GM19468 (cell line): ENCODE results near the gene PKNOX2.

Experiments used
- ATAC-seq: cut with Tn5 transposase; IDR thresholded peaks from one replicate; pipeline ENCODE4 v1.9.1; 2021; ENCODE audit warnings: mild to moderate bottlenecking, moderate library complexity, moderate number of reproducible peaks; ENCODE audit not compliant: unreplicated experiment; ENCODE audit errors: extremely low read depth

PKNOX2 gene

DNA sequence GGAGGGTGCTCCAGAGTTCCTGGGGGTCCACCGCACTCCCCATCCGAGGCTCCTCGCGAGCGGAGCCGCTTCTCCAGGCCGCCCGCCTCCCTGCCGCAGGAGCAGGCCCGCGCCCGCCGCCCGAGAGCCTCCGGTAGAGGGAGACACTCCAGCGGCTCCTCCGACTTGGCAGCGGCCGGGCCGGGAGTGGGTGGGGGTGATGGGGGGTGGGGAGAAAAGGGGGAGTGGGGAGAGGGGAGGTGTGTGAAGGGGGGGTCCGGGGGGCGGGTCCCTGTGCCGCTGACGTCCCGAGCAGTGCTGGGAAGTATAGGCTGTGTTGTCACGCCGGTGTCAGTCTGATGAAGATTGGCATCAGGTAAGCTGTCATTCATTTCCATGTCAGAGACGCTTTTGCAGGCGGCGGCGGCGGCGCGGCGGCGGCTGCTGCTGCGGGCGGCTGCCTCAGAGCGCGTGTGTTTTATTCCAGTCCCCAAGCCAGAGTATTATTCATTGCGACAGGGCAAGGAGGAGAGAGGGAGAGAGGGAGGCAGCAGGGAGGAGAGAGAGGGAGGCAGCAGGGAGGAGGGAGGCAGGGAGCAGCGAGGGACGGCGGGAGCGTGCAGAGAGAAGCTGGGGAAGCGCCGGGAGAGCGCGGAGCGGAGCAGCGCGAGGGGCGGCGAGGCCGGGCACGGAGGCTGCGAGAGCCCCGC is at the start of gene PKNOX2:
Gene PKNOX2 (plus strand): TSS at position 330 of the 689 bp plus-strand sequence. CDS start 186,555 bp downstream, outside the sequence.
- ATAC-seq, result no peak

DNA sequence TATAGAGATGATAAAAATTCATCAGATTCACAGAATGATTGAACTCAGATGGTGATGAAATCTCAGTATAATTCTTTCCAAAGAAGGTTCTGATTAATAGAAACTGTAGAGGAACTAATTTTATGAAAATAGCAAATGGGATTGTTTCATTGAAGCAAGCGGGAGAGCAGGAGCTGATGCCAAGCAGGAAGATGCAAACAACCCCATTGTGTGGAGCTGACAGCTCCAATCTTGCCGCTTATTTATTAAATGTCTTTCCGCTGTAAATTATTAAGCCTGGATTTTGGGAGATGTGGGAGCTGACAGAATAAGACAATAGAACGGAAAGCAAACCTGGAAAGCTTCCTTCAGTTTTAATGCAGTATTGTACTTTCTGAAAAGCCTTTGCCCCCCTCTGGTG is 47.1 kb upstream of the PKNOX2 start:
- ATAC-seq, result no peak

GRCh38 chr11:125123194-125123946 is 41.2 kb upstream of the PKNOX2 start:
- ATAC-seq, result no peak

DNA sequence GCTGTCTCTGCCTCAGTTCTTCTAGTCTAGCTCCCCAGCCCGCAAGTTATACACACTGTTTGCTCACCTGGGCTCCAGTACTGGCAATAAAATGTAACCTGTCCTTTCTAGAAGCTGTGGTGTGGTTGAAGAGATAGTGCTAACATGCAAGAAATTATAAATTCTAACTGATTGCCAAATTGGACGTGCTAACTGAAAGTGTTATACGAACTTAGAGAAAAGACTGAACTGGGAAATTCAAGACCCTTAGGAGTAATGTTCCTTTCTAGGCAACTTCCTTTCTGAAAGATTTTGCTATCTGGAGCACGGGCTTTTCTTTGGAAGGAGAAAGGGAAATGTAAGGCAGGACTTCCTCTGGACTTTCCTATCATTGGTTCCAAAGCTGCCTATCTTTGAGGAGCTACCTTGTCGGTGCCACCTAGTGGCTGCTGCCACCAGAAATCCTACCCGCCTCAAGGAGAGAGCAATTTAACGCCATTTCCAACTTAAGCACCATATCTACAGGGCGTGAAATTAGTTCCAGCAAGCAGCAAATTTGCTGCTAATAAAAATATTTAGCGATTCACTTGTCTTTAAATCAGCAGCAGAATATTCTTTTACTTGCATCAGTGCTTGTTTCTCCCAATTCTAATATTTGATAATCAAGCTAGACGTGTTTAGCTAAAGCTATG is 40.5 kb upstream of the PKNOX2 start:
- ATAC-seq, result no peak

DNA sequence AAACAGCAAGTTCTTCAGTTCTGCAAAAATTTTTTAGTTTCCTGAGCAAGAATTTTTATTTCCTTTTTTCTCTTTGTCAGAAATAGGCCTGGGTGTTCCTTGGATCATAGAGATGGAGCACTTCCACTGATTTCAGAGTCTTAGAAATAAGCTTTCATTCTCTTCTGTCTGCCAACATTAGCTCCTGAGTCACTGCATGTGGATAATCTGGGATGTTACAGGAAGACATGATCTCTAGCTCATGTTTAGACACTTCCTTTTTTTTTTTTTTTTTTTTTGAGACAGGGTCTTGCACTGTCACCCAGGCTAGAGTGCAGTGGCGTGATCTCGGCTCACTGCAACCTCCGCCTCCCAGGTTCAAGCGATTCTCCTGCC is 39.9 kb upstream of the PKNOX2 start:
- no peak for ATAC-seq

DNA sequence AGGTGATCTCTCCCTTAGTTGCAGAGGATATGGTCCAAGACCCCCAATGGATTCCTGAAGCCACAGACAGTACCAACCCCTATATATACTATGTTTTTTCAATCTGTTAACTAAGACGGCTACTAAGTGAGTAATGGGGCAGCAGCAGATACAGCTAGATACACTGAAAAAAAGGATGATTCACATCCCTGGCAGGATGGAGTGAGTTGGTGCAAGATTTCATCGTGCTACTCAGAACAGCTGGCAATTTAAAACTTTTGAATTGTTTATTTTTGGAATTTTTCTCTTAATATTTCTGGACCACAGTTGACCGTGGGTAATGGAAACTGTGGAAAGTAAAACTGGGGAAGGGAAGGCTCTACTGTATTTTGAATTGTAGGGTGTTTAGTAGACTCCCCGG is 36.1 kb upstream of the PKNOX2 start:
- ATAC-seq, result no peak

DNA sequence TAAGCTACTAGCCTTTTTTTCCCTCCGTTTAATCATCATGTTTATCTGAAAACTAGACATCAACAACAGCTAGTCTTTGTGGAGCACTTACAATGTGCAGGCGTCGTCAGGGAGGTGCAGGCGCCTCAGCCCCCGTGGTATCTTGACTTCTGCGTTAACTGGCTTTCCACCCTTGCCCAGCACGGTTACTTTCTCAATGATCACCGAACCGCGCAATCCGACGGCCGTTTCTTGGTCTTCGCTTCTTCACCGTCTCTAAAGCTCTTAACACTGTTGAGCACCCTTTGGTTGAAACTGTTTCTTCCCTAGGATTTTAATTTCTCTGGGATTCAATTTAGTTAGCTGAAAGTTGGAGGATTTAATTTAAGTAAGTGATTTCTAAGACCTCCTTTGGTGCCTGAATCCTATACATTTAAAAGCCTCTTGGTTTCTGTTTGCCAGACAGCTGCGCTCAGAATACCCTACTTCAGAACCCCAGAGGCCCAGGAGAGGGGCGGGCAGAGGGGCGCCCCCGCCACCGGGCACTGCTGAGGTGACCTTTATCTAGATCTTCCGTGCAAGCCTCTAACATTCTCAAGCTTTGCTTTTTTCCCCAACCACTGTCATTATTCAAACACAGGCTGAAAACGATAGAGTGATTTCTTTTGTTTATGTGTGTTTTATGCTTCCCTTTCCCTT is 35.1 kb upstream of the PKNOX2 start:
- no peak for ATAC-seq

DNA sequence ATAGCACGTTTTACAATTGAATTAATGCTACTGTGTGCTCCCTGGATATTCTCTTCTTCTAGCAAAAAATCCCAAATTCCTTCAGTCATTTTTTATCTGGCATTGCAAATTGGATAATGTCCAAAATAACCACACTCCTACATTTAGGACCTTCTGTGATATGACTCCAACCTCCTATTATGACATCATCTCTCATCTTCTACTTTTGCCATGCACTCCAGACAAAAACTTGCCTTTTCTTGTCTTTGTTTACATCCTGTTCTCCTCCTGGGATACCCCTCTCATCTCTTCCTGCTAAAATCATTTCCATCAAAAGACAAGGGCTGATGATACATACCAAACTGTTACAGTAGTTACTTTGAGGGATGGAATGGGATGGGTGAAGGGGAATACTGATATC is 32.5 kb upstream of the PKNOX2 start:
- ATAC-seq, result no peak

GRCh38 chr11:125132596-125132995 is 32.0 kb upstream of the PKNOX2 start:
- ATAC-seq, result no peak

- ATAC-seq, result no peak
These were observed 28.6 kb upstream of the PKNOX2 start for GRCh38 chr11:125136001-125136400.

DNA sequence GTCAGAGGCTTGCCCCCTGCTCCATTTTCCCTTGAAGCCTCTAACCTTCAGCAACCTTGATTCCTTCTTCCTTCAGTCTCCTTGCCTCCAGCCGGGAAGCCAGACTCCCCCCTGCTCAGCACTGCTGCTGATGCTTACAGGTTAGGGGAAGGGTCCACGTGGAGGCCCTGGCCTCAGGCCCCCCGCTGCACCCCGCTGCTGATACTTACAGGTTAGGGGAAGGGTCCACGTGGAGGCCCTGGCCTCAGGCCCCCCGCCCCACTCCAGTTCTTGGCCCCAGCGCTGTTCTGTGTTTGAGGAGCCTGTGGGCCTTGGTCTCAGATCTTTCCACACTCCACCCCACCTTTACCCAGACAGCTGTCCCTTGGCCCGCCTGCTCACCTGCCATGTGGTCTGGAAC is 25.6 kb upstream of the PKNOX2 start:
- no peak for ATAC-seq

DNA sequence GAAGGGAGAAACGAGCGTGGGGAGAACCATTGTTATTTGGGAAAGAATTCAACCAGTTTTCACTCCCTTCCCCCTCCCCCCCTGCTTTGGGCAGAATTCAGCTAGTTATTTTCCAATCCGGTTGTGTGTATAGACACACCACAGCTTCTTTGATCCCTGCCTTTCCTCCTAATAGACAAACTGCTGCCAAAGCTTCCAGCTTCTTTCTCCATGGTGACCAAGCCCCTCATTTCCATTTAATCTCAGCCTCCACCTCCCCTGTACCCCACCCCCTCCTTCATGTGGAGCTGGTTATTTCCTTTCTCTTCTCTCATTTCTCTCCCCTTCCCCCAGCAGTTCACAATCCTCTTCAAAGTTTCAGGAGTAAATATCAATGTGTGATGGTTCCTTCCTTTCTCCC is 24.8 kb upstream of the PKNOX2 start:
- ATAC-seq, result no peak

GRCh38 chr11:125140233-125140632 is 24.3 kb upstream of the PKNOX2 start:
- ATAC-seq, result no peak

DNA sequence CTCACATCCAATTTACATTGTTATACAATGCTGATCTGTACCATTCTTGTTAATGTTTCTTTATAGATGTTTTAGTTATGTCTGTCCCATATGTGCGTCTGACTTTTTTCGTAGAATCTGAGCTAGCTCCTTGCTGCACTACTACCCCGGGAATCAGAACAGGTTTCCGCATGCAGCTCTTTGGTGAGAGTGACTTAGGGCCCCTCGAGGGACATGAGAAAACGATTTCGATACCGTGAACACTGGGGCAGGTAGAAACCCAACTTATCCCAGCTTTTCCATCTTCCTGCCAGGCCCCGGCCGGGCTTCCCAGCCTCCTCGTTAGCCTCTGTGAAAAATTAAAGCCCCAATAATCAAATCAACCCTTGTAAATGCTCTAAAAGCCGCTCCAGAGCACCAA is 23.4 kb upstream of the PKNOX2 start:
- no peak for ATAC-seq

GRCh38 chr11:125141686-125142535 is 22.6 kb upstream of the PKNOX2 start:
- no peak for ATAC-seq

GRCh38 chr11:125146232-125146631 is 18.3 kb upstream of the PKNOX2 start:
- no peak for ATAC-seq

GRCh38 chr11:125147280-125147679 is 17.3 kb upstream of the PKNOX2 start:
- no peak for ATAC-seq

- ATAC-seq, result no peak
These were observed 16.5 kb upstream of the PKNOX2 start for GRCh38 chr11:125148011-125148410.

GRCh38 chr11:125148743-125149142 is 15.8 kb upstream of the PKNOX2 start:
- ATAC-seq, result no peak

GRCh38 chr11:125153837-125154236 is 10.7 kb upstream of the PKNOX2 start:
- ATAC-seq, result no peak
